Measurements from ENCODE around the gene ZNF827. TPM values are rescaled to one million over a fixed set of nuclear protein-coding genes. Genes with fewer than 3 reads are reported as not detected.

ZNF827 gene
- total and polyA plus RNA-seq, 2 of the 8 experiments (the other 6 are each of a cell fraction or from before 2014, with no cell fraction given), result 25.3 to 26.2 TPM

GRCh38 chr4:145927030-145927429 lies 11.6 kb downstream of the ZNF827 start (continued):
- TF ChIP-seq CHD7 (IDR thresholded peaks at IDR 0.05; ENCODE audit: insufficient replicate concordance, low read length), result no peak
- no peak for TF ChIP-seq ATF3 (IDR thresholded peaks at IDR 0.05; ENCODE audit: insufficient read depth, low read depth, low read length)
- TF ChIP-seq CHD1 (IDR thresholded peaks at IDR 0.05; ENCODE audit: low read depth, low read length), result no peak
- TF ChIP-seq SP2 (IDR thresholded peaks at IDR 0.05; ENCODE audit: low read length), result no peak
- TF ChIP-seq EZH2 (IDR thresholded peaks at IDR 0.05; ENCODE audit: low read depth, low read length, severe bottlenecking), result no peak
- TF ChIP-seq CTBP2 (IDR thresholded peaks at IDR 0.05; ENCODE audit: borderline replicate concordance, insufficient read depth, insufficient read length, low read length), result no peak
- TF ChIP-seq CEBPB (IDR thresholded peaks at IDR 0.05; ENCODE audit: low read depth, low read length), result no peak

Measured in H1 (cell line).